Gastroesophageal sphincter (tissue), 4 donors: ENCODE measurements around the gene ARHGEF10L. TPM values are rescaled to one million over a fixed set of nuclear protein-coding genes. Genes with fewer than 3 reads are reported as not detected.

Source experiments
- ATAC-seq: fragments of 150-250 bp; one replicate; pipeline ENCODE4 v1.9.1; 2016; ENCODE audit warnings: mild to moderate bottlenecking, moderate library complexity
- H3K27ac ChIP-seq, 4 donors: fragments of 200-600 bp; sonication (generic) in 3 of 4; 1 replicate in 3 of 4; 2 replicates in 1 of 4; pipeline ENCODE4 v1.5.1; 2016 to 2019
- H3K27me3 ChIP-seq: fragments of 200-600 bp; sonication (generic); one replicate; pipeline ENCODE4 v1.5.1; 2019
- H3K36me3 ChIP-seq, 2 donors: fragments of 200-600 bp; sonication (generic); one replicate each; pipeline ENCODE4 v1.5.1; 2019; ENCODE audit warnings: control low read depth in 1 of 2
- H3K4me1 ChIP-seq, 3 donors: fragments of 200-600 bp; sonication (generic); 1 replicate in 2 of 3; 2 replicates in 1 of 3; pipeline ENCODE4 v1.5.1; 2016 to 2019; ENCODE audit warnings: control low read depth in 2 of 3
- H3K4me3 ChIP-seq, 2 donors: fragments of 200-600 bp; sonication (generic); one replicate each; pipeline ENCODE4 v1.5.1; 2019; ENCODE audit warnings: mild to moderate bottlenecking in 1 of 2, moderate library complexity in 1 of 2
- H3K9me3 ChIP-seq, 3 donors: fragments of 200-600 bp; sonication (generic); one replicate each; pipeline ENCODE4 v1.5.1; 2017 to 2019; ENCODE audit warnings: control low read depth in 2 of 3
- CTCF ChIP-seq, 4 experiments: fragments of 200-600 bp in 2 of 4; fragments of 450-650 bp in 2 of 4; sonication (generic) in 1 of 4; IDR thresholded peaks; one replicate each; pipeline ENCODE4 v1.5.1; 2017 to 2019; ENCODE audit warnings: antibody characterized with exemption in 4 of 4, mild to moderate bottlenecking in 2 of 4, moderate library complexity in 2 of 4
- EP300 ChIP-seq: sonication (generic); formaldehyde crosslinking; IDR thresholded peaks from one replicate; pipeline ENCODE4 v1.6.1; 2017; ENCODE audit warnings: antibody characterized with exemption, mild to moderate bottlenecking
- POLR2A ChIP-seq, 2 donors: fragments of 450-650 bp; IDR thresholded peaks; one replicate each; pipeline ENCODE4 v1.6.1; 2017; ENCODE audit warnings: antibody characterized with exemption in 2 of 2, mild to moderate bottlenecking in 2 of 2, moderate library complexity in 1 of 2
- POLR2AphosphoS5 ChIP-seq: sonication (generic); formaldehyde crosslinking; IDR thresholded peaks from one replicate; pipeline ENCODE4 v1.6.1; 2017; ENCODE audit warnings: antibody characterized with exemption
- WGBS, 2 donors: methylation state at CpG; one replicate each; pipeline ENCODE4 v1.1.5; 2018; ENCODE audit warnings: low coverage in 1 of 2; 5-methylcytosine and 5-hydroxymethylcytosine counted together
- total RNA-seq, 4 donors: library from RNA; depleted of rRNA; stranded (reverse); fragments of >200 nt; gene quantifications; one replicate each; pipeline ENCODE4 v1.1.0, GENCODE V29; 2016

The ARHGEF10L gene
- total RNA-seq, 4 donors from 2014 or later = 50.9 to 97.0 (median 80.3) TPM

- Histone ChIP-seq H3K27me3 (no peaks in the 10 kb centered on the region), H3K4me1 (no peaks in the 10 kb centered on the region), H3K9me3 (no peaks in the 10 kb centered on the region), H3K27ac (no peak overlapping the region), H3K4me3 (no peak overlapping the region), H3K36me3 (no peaks in the 10 kb centered on the region)
- WGBS, 2 donors = 20 to 85% methylated on average over 1 to 5 of the region's 8 CpGs
- TF ChIP-seq POLR2AphosphoS5 = no peak
- TF ChIP-seq CTCF (IDR thresholded peaks at IDR 0.05) = no peak
- no peak for TF ChIP-seq EP300
- TF ChIP-seq POLR2A (IDR thresholded peaks at IDR 0.05) = no peak
- no peak for ATAC-seq
Observed at GRCh38 chr1:17509363-17509762, 30.1 kb upstream of the ARHGEF10L start.

GRCh38 chr1:17510138-17510537, 29.4 kb upstream of the ARHGEF10L start:
- ATAC-seq = no peak
- H3K36me3 ChIP-seq = no peaks in the 10 kb centered on the region
- no peaks in the 10 kb centered on the region for H3K9me3 ChIP-seq
- H3K27me3 ChIP-seq = no peaks in the 10 kb centered on the region
- H3K27ac ChIP-seq = no peak overlapping the region
- TF ChIP-seq EP300 (no peak), POLR2AphosphoS5 (no peak), CTCF (IDR thresholded peaks at IDR 0.05) (no peak), POLR2A (IDR thresholded peaks at IDR 0.05) (no peak)
- WGBS, 2 donors = 94 to 95% methylated on average over 3 of the region's 3 CpGs
- H3K4me3 ChIP-seq = no peak overlapping the region
- H3K4me1 ChIP-seq = no peaks in the 10 kb centered on the region

GRCh38 chr1:17511188-17511587, 28.3 kb upstream of the ARHGEF10L start:
- H3K9me3 ChIP-seq = no peaks in the 10 kb centered on the region
- no peak for ATAC-seq
- WGBS, 2 donors = 92 to 100% methylated on average over 1 to 2 of the region's 2 CpGs
- no peak for TF ChIP-seq CTCF (IDR thresholded peaks at IDR 0.05)
- no peak for TF ChIP-seq POLR2A (IDR thresholded peaks at IDR 0.05)
- no peak for TF ChIP-seq POLR2AphosphoS5
- no peak for TF ChIP-seq EP300
- peaks cover 0 to 5% (median 0%) of the 10 kb centered on the region in 3 donors for H3K4me1 ChIP-seq
- H3K4me3 ChIP-seq = no peak overlapping the region
- no peaks in the 10 kb centered on the region for H3K36me3 ChIP-seq
- no peaks in the 10 kb centered on the region for H3K27me3 ChIP-seq
- H3K27ac ChIP-seq = no peak overlapping the region

- no peaks in the 10 kb centered on the region for H3K9me3 ChIP-seq
- ATAC-seq = no peak
- no peak for TF ChIP-seq POLR2A (IDR thresholded peaks at IDR 0.05)
- TF ChIP-seq CTCF (IDR thresholded peaks at IDR 0.05) = no peak
- TF ChIP-seq EP300 = no peak
- no peak for TF ChIP-seq POLR2AphosphoS5
- no peaks in the 10 kb centered on the region for H3K36me3 ChIP-seq
- H3K4me3 ChIP-seq = no peak overlapping the region
- H3K27me3 ChIP-seq = no peaks in the 10 kb centered on the region
- H3K4me1 ChIP-seq = peaks cover 0 to 15% (median 0%) of the 10 kb centered on the region in 3 donors
- no peak overlapping the region for H3K27ac ChIP-seq
- 58 to 85% methylated on average over 3 to 4 of the region's 4 CpGs for WGBS, 2 donors
Observed at GRCh38 chr1:17513131-17513530, 26.4 kb upstream of the ARHGEF10L start.

GRCh38 chr1:17514776-17515175, 24.7 kb upstream of the ARHGEF10L start:
- Histone ChIP-seq H3K27ac (no peak overlapping the region), H3K27me3 (no peaks in the 10 kb centered on the region), H3K4me3 (no peak overlapping the region), H3K36me3 (no peaks in the 10 kb centered on the region), H3K9me3 (no peaks in the 10 kb centered on the region), H3K4me1 (peaks cover 0 to 15% (median 0%) of the 10 kb centered on the region in 3 donors)
- TF ChIP-seq POLR2A (IDR thresholded peaks at IDR 0.05) = no peak
- TF ChIP-seq POLR2AphosphoS5 = no peak
- no peak for TF ChIP-seq EP300
- TF ChIP-seq CTCF (IDR thresholded peaks at IDR 0.05) = no peak
- WGBS, 2 donors = no CpG with 5 or more reads among the region's 10 CpGs
- ATAC-seq = no peak
